K562 (cell line): ENCODE data around the gene PBXIP1. TPM values are rescaled to one million over a fixed set of nuclear protein-coding genes. Genes with fewer than 3 reads are reported as not detected.

ENCODE experiments used
- ATAC-seq: fragments of 200-7000 bp; cut with Tn5 transposase; 3 replicates; pipeline ENCODE4 v1.9.1; 2020; ENCODE audit warnings: moderate library complexity
- BruUV-seq: library from RNA; stranded (reverse); fragments of 400-500 nt; replicated peaks from 2 replicates; lab custom pipeline; 2021; lab: Mats Ljungman, UMichigan
- CTCF ChIA-PET: fragments of 300-600 bp; formaldehyde crosslinking; extraction: SDS; loops from one replicate; lab custom pipeline; 2021; ENCODE audit warnings: low intra/inter-chr PET ratio; lab: Yijun Ruan, JAX
- POLR2A ChIA-PET: fragments of 300-600, 350-650 bp; sonication (Branson Sonifier 250); formaldehyde crosslinking; extraction: SDS; loops from one replicate; lab custom pipeline; 2021; ENCODE audit warnings: antibody characterized with exemption, inconsistent platforms; lab: Yijun Ruan, JAX
- DNase-seq, 4 experiments: peaks; one replicate each; pipeline versions ENCODE4 v3.0.0 to v3.0.0-alpha.2; 2011 to 2018; ENCODE audit warnings: low spot score in 3 of 4, mixed read lengths in 3 of 4; ENCODE audit errors: extremely low read depth in 1 of 4
- FAIRE-seq: peaks from 2 replicates; lab custom pipeline; 2011; peaks lifted over from hg19 to GRCh38; lab: Jason Lieb, UNC
- H2AFZ ChIP-seq: 2 replicates; pipeline ENCODE4 v1.6.0; 2011; ENCODE audit warnings: low read depth, low read length, control low read depth, inconsistent platforms
- H3K27ac ChIP-seq: fragments of 200-600 bp; 3 replicates; pipeline ENCODE4 v1.8.0; 2011; ENCODE audit warnings: low read depth, mild to moderate bottlenecking, control low read depth, inconsistent platforms, low read length, moderate library complexity, mixed read lengths; ENCODE audit errors: extremely low read depth
- H3K27me3 ChIP-seq, 2 experiments: fragments of 300-600 bp in 1 of 2; 2 replicates in 1 of 2; 3 replicates in 1 of 2; pipeline versions ENCODE4 v1.6.0 to v1.8.0; 2011; ENCODE audit warnings: inconsistent platforms in 2 of 2, low read length in 2 of 2, mild to moderate bottlenecking in 1 of 2, mixed read lengths in 1 of 2, moderate library complexity in 1 of 2; ENCODE audit not compliant: control insufficient read depth in 2 of 2, insufficient read depth in 2 of 2
- H3K36me3 ChIP-seq: fragments of 300-600 bp; 3 replicates; pipeline ENCODE4 v1.8.0; 2011; ENCODE audit warnings: mild to moderate bottlenecking, low read length, inconsistent platforms; ENCODE audit not compliant: control insufficient read depth, insufficient read depth
- H3K4me1 ChIP-seq, 2 experiments: fragments of 200-600 bp in 1 of 2; replicated peaks in 1 of 2; 2 replicates in 1 of 2; 3 replicates in 1 of 2; pipeline versions ENCODE4 v1.5.1 to v1.8.0; 2011; ENCODE audit warnings: inconsistent platforms in 2 of 2, low read length in 2 of 2, mild to moderate bottlenecking in 1 of 2, mixed read lengths in 1 of 2, moderate library complexity in 1 of 2; ENCODE audit not compliant: control insufficient read depth in 2 of 2, insufficient read depth in 2 of 2
- H3K4me2 ChIP-seq: 2 replicates; pipeline ENCODE4 v1.6.1; 2011; ENCODE audit warnings: low read length, control low read depth, inconsistent platforms, mixed read lengths; ENCODE audit not compliant: insufficient read depth
- H3K4me3 ChIP-seq: fragments of 200-600 bp; sonication (generic), shearing (Covaris generic); 2 replicates; pipeline ENCODE4 v1.5.1; 2016; ENCODE audit warnings: control low read depth, inconsistent platforms
- H3K79me2 ChIP-seq: fragments of 200-600 bp; 3 replicates; pipeline ENCODE4 v1.8.0; 2011; ENCODE audit warnings: low read length, inconsistent platforms; ENCODE audit not compliant: control insufficient read depth, insufficient read depth
- H3K9ac ChIP-seq, 2 experiments: 2 replicates each; pipeline versions ENCODE4 v1.6.0 to v1.6.1; 2011; ENCODE audit warnings: low read depth in 2 of 2, low read length in 2 of 2, control low read depth in 1 of 2, inconsistent platforms in 1 of 2, mild to moderate bottlenecking in 1 of 2, mixed read lengths in 1 of 2; ENCODE audit not compliant: insufficient read depth in 1 of 2
- H3K9me1 ChIP-seq: one replicate; pipeline ENCODE4 v1.6.0; 2011; ENCODE audit warnings: inconsistent platforms, mild to moderate bottlenecking, low read length, moderate library complexity; ENCODE audit not compliant: control insufficient read depth, insufficient read depth
- H3K9me3 ChIP-seq: replicated peaks from 2 replicates; pipeline ENCODE4 v1.5.1; 2011; ENCODE audit warnings: low read depth, low read length, inconsistent platforms; ENCODE audit not compliant: control insufficient read depth, insufficient read depth
- H4K20me1 ChIP-seq: replicated peaks from 2 replicates; pipeline ENCODE4 v1.6.1; 2011; ENCODE audit warnings: low read length, inconsistent platforms, mixed read lengths; ENCODE audit not compliant: control insufficient read depth, insufficient read depth
- BRD9 ChIP-seq: fragments of 450-650 bp; IDR thresholded peaks from 2 replicates; pipeline ENCODE4 v1.6.1; 2018; ENCODE audit warnings: low read depth; ENCODE audit not compliant: partially characterized antibody
- CEBPB ChIP-seq: fragments of 450-650 bp; IDR thresholded peaks from 2 replicates; pipeline ENCODE4 v1.6.1; 2016; ENCODE audit warnings: missing genetic modification characterization, missing compliant biosample characterization
- CHD1 ChIP-seq: fragments of 200-600 bp; sonication (generic); IDR thresholded peaks from one replicate; pipeline ENCODE4 v1.6.1; 2012; ENCODE audit warnings: mild to moderate bottlenecking, moderate library complexity, low read length, inconsistent platforms
- GATA2 ChIP-seq: sonication (generic); formaldehyde crosslinking; IDR thresholded peaks from 2 replicates; pipeline ENCODE4 v1.4.0; 2020; ENCODE audit warnings: mild to moderate bottlenecking, missing genetic modification reagents
- HOMEZ ChIP-seq: fragments of 250-450 bp; sonication (Bioruptor Pico); IDR thresholded peaks from 2 replicates; pipeline ENCODE4 v1.4.0; 2020; ENCODE audit warnings: mild to moderate bottlenecking, moderate library complexity
- IRF2 ChIP-seq: sonication (generic); formaldehyde crosslinking; IDR thresholded peaks from 2 replicates; pipeline ENCODE4 v1.8.1; 2022; ENCODE audit warnings: mild to moderate bottlenecking, missing genetic modification reagents
- KLF13 ChIP-seq: fragments of 450-650 bp; IDR thresholded peaks from 2 replicates; pipeline ENCODE4 v1.6.1; 2016; ENCODE audit warnings: missing genetic modification characterization, low read depth, mild to moderate bottlenecking, missing compliant biosample characterization, moderate library complexity, borderline replicate concordance
- MIER1 ChIP-seq: fragments of 450-650 bp; IDR thresholded peaks from 2 replicates; pipeline ENCODE4 v1.6.1; 2016; ENCODE audit warnings: antibody characterized with exemption, mild to moderate bottlenecking, low read depth
- NFE2L1 ChIP-seq: fragments of 450-650 bp; IDR thresholded peaks from 2 replicates; pipeline ENCODE4 v1.6.1; 2016; ENCODE audit warnings: missing genetic modification characterization, low read depth, mild to moderate bottlenecking, missing compliant biosample characterization, moderate library complexity, borderline replicate concordance
- NR2F6 ChIP-seq: fragments of 450-650 bp; formaldehyde crosslinking; IDR thresholded peaks from 2 replicates; pipeline ENCODE4 v1.4.0; 2020; ENCODE audit warnings: mild to moderate bottlenecking
- PML ChIP-seq: IDR thresholded peaks from 2 replicates; pipeline ENCODE4 v1.6.1; 2012; ENCODE audit warnings: low read length, inconsistent platforms
- RBM17 ChIP-seq: fragments of 200-400 bp; formaldehyde crosslinking; IDR thresholded peaks from 2 replicates; pipeline ENCODE4 v1.6.1; 2017; ENCODE audit warnings: low read depth, mild to moderate bottlenecking, low read length, borderline replicate concordance
- RBM39 ChIP-seq: fragments of 200-400 bp; formaldehyde crosslinking; optimal IDR thresholded peaks from 2 replicates; pipeline ENCODE3; 2018; ENCODE audit warnings: low read depth, low read length
- SAFB2 ChIP-seq: fragments of 200-400 bp; formaldehyde crosslinking; IDR thresholded peaks from 2 replicates; pipeline ENCODE4 v1.6.1; 2018; ENCODE audit warnings: borderline replicate concordance, low read length, low read depth, moderate library complexity; ENCODE audit not compliant: severe bottlenecking
- SP1 ChIP-seq: sonication (generic); formaldehyde crosslinking; IDR thresholded peaks from 2 replicates; pipeline ENCODE4 v1.8.1; 2022; ENCODE audit warnings: mild to moderate bottlenecking, missing genetic modification reagents
- TAL1 ChIP-seq: fragments of 450-650 bp; IDR thresholded peaks from 2 replicates; pipeline ENCODE4 v1.6.1; 2016; ENCODE audit warnings: mild to moderate bottlenecking
- TRIM28 ChIP-seq: fragments of 450-650 bp; IDR thresholded peaks from 2 replicates; pipeline ENCODE4 v1.6.1; 2017
- VEZF1 ChIP-seq: fragments of 200-800 bp; sonication (Bioruptor generic); IDR thresholded peaks from 2 replicates; pipeline ENCODE4 v1.6.1; 2017; ENCODE audit warnings: missing genetic modification characterization, missing compliant biosample characterization
- ZBTB17 ChIP-seq: fragments of 450-650 bp; formaldehyde crosslinking; IDR thresholded peaks from 2 replicates; pipeline ENCODE4 v1.4.0; 2020; ENCODE audit warnings: mild to moderate bottlenecking
- ZBTB7A ChIP-seq: IDR thresholded peaks from 2 replicates; pipeline ENCODE4 v1.6.1; 2011; ENCODE audit warnings: low read depth, mild to moderate bottlenecking, low read length, moderate library complexity, borderline replicate concordance; ENCODE audit not compliant: control insufficient read depth
- ZZZ3 ChIP-seq: fragments of 450-650 bp; IDR thresholded peaks from 2 replicates; pipeline ENCODE4 v1.6.1; 2016; ENCODE audit warnings: antibody characterized with exemption, mild to moderate bottlenecking, moderate library complexity
- WGBS: fragments of 100-300 bp; shearing (Covaris generic); methylation state at CpG from one replicate; pipeline ENCODE4 v1.1.6; 2016; ENCODE audit warnings: low coverage, mixed read lengths; ENCODE audit not compliant: insufficient coverage; ENCODE audit errors: missing lambda C conversion rate; 5-methylcytosine and 5-hydroxymethylcytosine counted together
- in situ Hi-C: fragments of 300-500 bp; cut with MboI; formaldehyde crosslinking; loops from 4 replicates; pipeline ENCODE4 v1.15.0; 2018; ENCODE audit warnings: inconsistent platforms, mixed read lengths
- intact Hi-C: fragments of 100-400 bp; cut with micrococcal nuclease; formaldehyde crosslinking; loops from 2 replicates; pipeline ENCODE4 v1.14.2; 2022
- polyA plus RNA-seq, 8 experiments: library from polyadenylated mRNA; depleted of rRNA in 4 of 8; stranded (reverse) in 5 of 8; unstranded in 3 of 8; fragments of >200 nt; fragmentation: Nextera tagmentation in 2 of 8; fragmentation: Illumina TruSeq in 1 of 8; extraction: Ambion mirVana in 2 of 8; extraction: Trizol in 1 of 8; gene quantifications; 2 replicates each; pipeline versions ENCODE4 v1.2.1 to v1.2.3, GENCODE V29; 2011 to 2014; ENCODE audit warnings: inconsistent platforms in 1 of 8, missing spikeins in 1 of 8
- total RNA-seq, 7 experiments: library from RNA; depleted of rRNA in 6 of 7; stranded (reverse); fragments of >200 nt in 6 of 7; fragmentation: Illumina TruSeq in 2 of 7; extraction: Trizol in 2 of 7; gene quantifications; 2 replicates each; pipeline versions ENCODE4 v1.2.1 to v1.2.3, GENCODE V29; 2011 to 2021; ENCODE audit warnings: low replicate concordance in 1 of 7

Gene PBXIP1
- total and polyA plus RNA-seq, 9 of the 15 experiments (the other 6 are each of a cell fraction or from before 2014, with no cell fraction given) = 0.13 to 8.3 (median 5.8) TPM

DNA sequence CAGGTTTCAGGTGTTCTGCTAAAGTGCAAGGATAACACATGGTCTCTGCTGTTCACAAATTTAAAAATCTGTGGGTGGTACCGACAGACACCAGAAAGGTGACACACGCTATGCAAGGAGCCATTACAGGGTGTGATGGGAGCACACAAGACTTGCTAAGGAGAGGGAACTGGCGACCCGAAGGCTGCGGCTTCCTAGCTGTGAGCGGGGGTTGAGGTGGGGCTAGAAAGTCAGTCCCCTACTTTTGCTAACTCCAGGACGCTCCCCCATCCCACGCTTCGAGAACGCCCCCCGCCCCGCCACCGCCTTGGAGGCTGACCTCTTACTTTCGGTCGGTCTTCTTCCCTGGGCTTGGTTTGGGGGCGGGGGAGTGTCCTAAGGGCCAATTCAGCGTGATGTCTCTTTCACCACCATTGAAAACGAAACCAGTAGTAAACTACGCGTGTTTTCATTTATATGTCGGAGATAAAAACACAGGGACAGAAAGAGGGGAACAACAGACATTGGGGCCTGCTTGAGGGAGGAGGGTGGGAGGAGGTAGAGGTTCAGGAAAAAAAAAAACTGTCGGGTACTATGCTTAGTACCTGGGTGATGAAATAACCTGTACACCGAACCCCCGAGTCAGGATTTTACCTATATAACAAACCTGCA is 19.6 kb upstream of the PBXIP1 start:
- Histone ChIP-seq H3K4me3 (peak overlapping the region; percentile 66), H3K27me3 (no peaks in the 10 kb centered on the region; a peak in 1 of 5 replicates), H3K27ac (peak overlapping the region; percentile 99), H3K9me1 (no peaks in the 10 kb centered on the region), H3K36me3 (peaks cover 32% of the 10 kb centered on the region), H3K4me2 (peak overlapping the region; percentile 98), H3K4me1 (peaks cover 33 to 40% of the 10 kb centered on the region in 2 experiments), H3K9ac (peak overlapping the region; percentile 89 to 97), H4K20me1 (no peaks in the 10 kb centered on the region), H3K9me3 (no peaks in the 10 kb centered on the region), H3K79me2 (peaks cover 76% of the 10 kb centered on the region), H2AFZ (no peak overlapping the region)
- WGBS = 0% methylated on average over 24 of the region's 24 CpGs
- intact Hi-C loops (no loop called here), in situ Hi-C loops (no loop called here)
- DNase-seq (peak in 2 of 4 experiments; percentile 46 to 78), FAIRE-seq (no peak), ATAC-seq (peak; percentile 12)
- ChIA-PET POLR2A (interaction anchor here (0.7 to 8.3 kb wide), 6 partner anchors 7 to 75 kb away, joined by 3 to 80 read pairs (median 22); partner anchors contain the start of genes ADAM15, FLAD1, LENEP and PYGO2), CTCF (interaction anchor here (1.0 to 2.3 kb wide), 3 partner anchors 21 to 42 kb away, joined by 4 to 11 read pairs (median 5); no protein-coding TSS in a partner anchor)
- BruUV-seq = TSS peak; percentile 61
- TF ChIP-seq HOMEZ (no peak), VEZF1 (CRISPR knock-in tag) (peak; percentile 69), TAL1 (no peak), ZBTB17 (CRISPR knock-in tag) (no peak), BRD9 (peak; percentile 33), TRIM28 (no peak), KLF13 (tag) (no peak), ZZZ3 (no peak), CHD1 (peak; percentile 61), GATA2 (no peak), SP1 (CRISPR knock-in tag) (no peak), RBM17 (no peak), RBM39 (no peak), CEBPB (peak; percentile 36; the same call in 1 of the 2 replicates), ZBTB7A (peak; percentile 74), NR2F6 (CRISPR knock-in tag) (no peak), MIER1 (0 out of 2 replicates have a peak, but pooled peaks have one; percentile 54), PML (peak; percentile 6; the same call in 1 of the 2 replicates), SAFB2 (no peak), IRF2 (CRISPR knock-in tag) (no peak; the same call in 1 of the 2 replicates), NFE2L1 (no peak)
